Measurements from ENCODE around the gene HHAT.

DNA sequence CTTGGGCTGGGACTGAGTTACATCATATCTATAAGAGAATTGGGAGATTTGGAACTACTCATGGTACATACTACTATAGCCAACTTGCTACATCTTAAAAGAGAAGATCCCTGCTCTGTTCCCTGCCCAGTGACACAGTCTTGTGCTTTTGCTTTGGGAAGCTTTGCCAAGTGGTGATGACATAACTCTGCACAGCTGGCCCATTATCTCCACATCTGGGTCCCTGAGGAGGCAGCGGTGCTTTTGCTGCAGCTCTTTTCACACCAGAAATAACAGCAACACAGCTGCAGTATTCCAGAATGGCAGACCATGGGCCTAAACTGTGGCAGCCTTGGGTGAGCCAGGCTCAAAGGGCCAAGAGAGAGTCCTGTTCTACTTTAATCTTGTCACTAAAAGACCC, 296.0 kb downstream of the HHAT start:
- TF ChIP-seq, protein P1, sequence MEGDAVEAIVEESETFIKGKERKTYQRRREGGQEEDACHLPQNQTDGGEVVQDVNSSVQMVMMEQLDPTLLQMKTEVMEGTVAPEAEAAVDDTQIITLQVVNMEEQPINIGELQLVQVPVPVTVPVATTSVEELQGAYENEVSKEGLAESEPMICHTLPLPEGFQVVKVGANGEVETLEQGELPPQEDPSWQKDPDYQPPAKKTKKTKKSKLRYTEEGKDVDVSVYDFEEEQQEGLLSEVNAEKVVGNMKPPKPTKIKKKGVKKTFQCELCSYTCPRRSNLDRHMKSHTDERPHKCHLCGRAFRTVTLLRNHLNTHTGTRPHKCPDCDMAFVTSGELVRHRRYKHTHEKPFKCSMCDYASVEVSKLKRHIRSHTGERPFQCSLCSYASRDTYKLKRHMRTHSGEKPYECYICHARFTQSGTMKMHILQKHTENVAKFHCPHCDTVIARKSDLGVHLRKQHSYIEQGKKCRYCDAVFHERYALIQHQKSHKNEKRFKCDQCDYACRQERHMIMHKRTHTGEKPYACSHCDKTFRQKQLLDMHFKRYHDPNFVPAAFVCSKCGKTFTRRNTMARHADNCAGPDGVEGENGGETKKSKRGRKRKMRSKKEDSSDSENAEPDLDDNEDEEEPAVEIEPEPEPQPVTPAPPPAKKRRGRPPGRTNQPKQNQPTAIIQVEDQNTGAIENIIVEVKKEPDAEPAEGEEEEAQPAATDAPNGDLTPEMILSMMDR (IDR thresholded peaks at IDR 0.05; ENCODE audit: insufficient read depth, low read depth, low read length): no peak
- no peak for TF ChIP-seq EZH2 (IDR thresholded peaks at IDR 0.05; ENCODE audit: insufficient read depth, low read length)
